HepG2 (cell line): ENCODE results near the gene PRR15L. TPM values are rescaled to one million over a fixed set of nuclear protein-coding genes. Genes with fewer than 3 reads are reported as not detected.

Source experiments
- ATF2 ChIP-seq: sonication (generic); formaldehyde crosslinking; IDR thresholded peaks from 2 replicates; pipeline ENCODE4 v1.4.0; 2020; ENCODE audit warnings: missing genetic modification reagents
- DMTF1 ChIP-seq: sonication (generic); formaldehyde crosslinking; IDR thresholded peaks from 2 replicates; pipeline ENCODE4 v1.4.0; 2020; ENCODE audit warnings: mild to moderate bottlenecking, missing genetic modification reagents
- DPF2 ChIP-seq: sonication (generic); formaldehyde crosslinking; IDR thresholded peaks from 2 replicates; pipeline ENCODE4 v1.4.0; 2020; ENCODE audit warnings: mild to moderate bottlenecking, low read depth, missing genetic modification reagents, borderline replicate concordance
- HNRNPLL ChIP-seq: fragments of 200-400 bp; formaldehyde crosslinking; IDR thresholded peaks from 2 replicates; pipeline ENCODE4 v1.6.1; 2017; ENCODE audit warnings: mild to moderate bottlenecking, low read depth, low read length; ENCODE audit not compliant: poor library complexity, severe bottlenecking
- HOXA9 ChIP-seq: sonication (generic); formaldehyde crosslinking; IDR thresholded peaks from 2 replicates; pipeline ENCODE4 v1.8.1; 2022; ENCODE audit warnings: missing genetic modification reagents, mild to moderate bottlenecking, moderate library complexity, borderline replicate concordance
- MED13 ChIP-seq: sonication (generic); formaldehyde crosslinking; IDR thresholded peaks from 2 replicates; pipeline ENCODE4 v1.5.0; 2020; ENCODE audit warnings: missing genetic modification reagents
- NCOA1 ChIP-seq: sonication (generic); formaldehyde crosslinking; IDR thresholded peaks from 2 replicates; pipeline ENCODE4 v1.9.0; 2021; ENCODE audit warnings: missing genetic modification reagents
- NR2F2 ChIP-seq: IDR thresholded peaks from 2 replicates; pipeline ENCODE4 v1.6.1; 2012; ENCODE audit warnings: low read depth, inconsistent platforms, borderline replicate concordance
- ZEB1 ChIP-seq: IDR thresholded peaks from 2 replicates; pipeline ENCODE4 v1.6.1; 2012; ENCODE audit warnings: mild to moderate bottlenecking, low read depth, inconsistent platforms; ENCODE audit not compliant: insufficient replicate concordance
- ZNF20 ChIP-seq: sonication (generic); formaldehyde crosslinking; IDR thresholded peaks from 2 replicates; pipeline ENCODE4 v1.4.0; 2020; ENCODE audit warnings: mild to moderate bottlenecking, moderate library complexity, missing genetic modification reagents
- ZNF460 ChIP-seq: sonication (generic); formaldehyde crosslinking; IDR thresholded peaks from 2 replicates; pipeline ENCODE4 v1.5.1; 2020; ENCODE audit warnings: missing genetic modification reagents, mild to moderate bottlenecking, borderline replicate concordance
- ZNF496 ChIP-seq: sonication (generic); formaldehyde crosslinking; IDR thresholded peaks from 2 replicates; pipeline ENCODE4 v1.8.1; 2023; ENCODE audit warnings: mild to moderate bottlenecking, moderate library complexity, missing genetic modification reagents; ENCODE audit not compliant: insufficient replicate concordance
- ZNF589 ChIP-seq: sonication (generic); formaldehyde crosslinking; conservative IDR thresholded peaks from 2 replicates; pipeline ENCODE4 v1.8.0; 2022; ENCODE audit warnings: mild to moderate bottlenecking, moderate library complexity, missing genetic modification reagents
- ZNF720 ChIP-seq: sonication (generic); formaldehyde crosslinking; IDR thresholded peaks from 2 replicates; pipeline ENCODE4 v1.4.0; 2020; ENCODE audit warnings: missing genetic modification reagents
- polyA plus RNA-seq, 8 experiments: library from polyadenylated mRNA; depleted of rRNA in 3 of 8; stranded (reverse) in 7 of 8; unstranded in 1 of 8; fragments of >200 nt; fragmentation: Illumina TruSeq in 4 of 8; extraction: Trizol in 4 of 8; gene quantifications; 2 replicates each; pipeline versions ENCODE4 v1.2.1 to v1.2.3, GENCODE V29; 2011 to 2016; ENCODE audit warnings: low read depth in 4 of 8, missing spikeins in 1 of 8, mixed read lengths in 1 of 8; ENCODE audit not compliant: insufficient read depth in 1 of 8
- total RNA-seq, 5 experiments: library from RNA; depleted of rRNA; stranded (reverse); fragments of >200 nt; fragmentation: Illumina TruSeq; extraction: Trizol; gene quantifications; 2 replicates each; pipeline ENCODE4 v1.2.3, GENCODE V29; 2016; ENCODE audit warnings: low read depth in 1 of 5
- TF ChIP-seq, protein P1 (sequence below), 2 experiments: fragments of 450-650 bp in 1 of 2; sonication (generic) in 1 of 2; formaldehyde crosslinking in 1 of 2; IDR thresholded peaks; 2 replicates each; pipeline versions ENCODE4 v1.6.1 to v1.8.0; 2016 to 2022; ENCODE audit warnings: antibody characterized with exemption in 1 of 2, mild to moderate bottlenecking in 1 of 2, missing genetic modification reagents in 1 of 2

Gene PRR15L
- total and polyA plus RNA-seq, 2 of the 13 experiments (the other 11 are each of a cell fraction or from before 2014, with no cell fraction given) = 0.44 to 2.0 TPM

- TF ChIP-seq HOXA9 = no peak
- TF ChIP-seq HNRNPLL = no peak
- no peak; the same call in 1 of the 2 replicates for TF ChIP-seq ZNF460 (CRISPR knock-in tag)
- no peak for TF ChIP-seq ZNF496
- TF ChIP-seq NCOA1 = no peak
- TF ChIP-seq DMTF1 = no peak
- no peak for TF ChIP-seq ZEB1
- TF ChIP-seq ZNF720 (CRISPR knock-in tag) = no peak
- TF ChIP-seq, protein P1, sequence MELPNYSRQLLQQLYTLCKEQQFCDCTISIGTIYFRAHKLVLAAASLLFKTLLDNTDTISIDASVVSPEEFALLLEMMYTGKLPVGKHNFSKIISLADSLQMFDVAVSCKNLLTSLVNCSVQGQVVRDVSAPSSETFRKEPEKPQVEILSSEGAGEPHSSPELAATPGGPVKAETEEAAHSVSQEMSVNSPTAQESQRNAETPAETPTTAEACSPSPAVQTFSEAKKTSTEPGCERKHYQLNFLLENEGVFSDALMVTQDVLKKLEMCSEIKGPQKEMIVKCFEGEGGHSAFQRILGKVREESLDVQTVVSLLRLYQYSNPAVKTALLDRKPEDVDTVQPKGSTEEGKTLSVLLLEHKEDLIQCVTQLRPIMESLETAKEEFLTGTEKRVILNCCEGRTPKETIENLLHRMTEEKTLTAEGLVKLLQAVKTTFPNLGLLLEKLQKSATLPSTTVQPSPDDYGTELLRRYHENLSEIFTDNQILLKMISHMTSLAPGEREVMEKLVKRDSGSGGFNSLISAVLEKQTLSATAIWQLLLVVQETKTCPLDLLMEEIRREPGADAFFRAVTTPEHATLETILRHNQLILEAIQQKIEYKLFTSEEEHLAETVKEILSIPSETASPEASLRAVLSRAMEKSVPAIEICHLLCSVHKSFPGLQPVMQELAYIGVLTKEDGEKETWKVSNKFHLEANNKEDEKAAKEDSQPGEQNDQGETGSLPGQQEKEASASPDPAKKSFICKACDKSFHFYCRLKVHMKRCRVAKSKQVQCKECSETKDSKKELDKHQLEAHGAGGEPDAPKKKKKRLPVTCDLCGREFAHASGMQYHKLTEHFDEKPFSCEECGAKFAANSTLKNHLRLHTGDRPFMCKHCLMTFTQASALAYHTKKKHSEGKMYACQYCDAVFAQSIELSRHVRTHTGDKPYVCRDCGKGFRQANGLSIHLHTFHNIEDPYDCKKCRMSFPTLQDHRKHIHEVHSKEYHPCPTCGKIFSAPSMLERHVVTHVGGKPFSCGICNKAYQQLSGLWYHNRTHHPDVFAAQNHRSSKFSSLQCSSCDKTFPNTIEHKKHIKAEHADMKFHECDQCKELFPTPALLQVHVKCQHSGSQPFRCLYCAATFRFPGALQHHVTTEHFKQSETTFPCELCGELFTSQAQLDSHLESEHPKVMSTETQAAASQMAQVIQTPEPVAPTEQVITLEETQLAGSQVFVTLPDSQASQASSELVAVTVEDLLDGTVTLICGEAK (IDR thresholded peaks at IDR 0.05) = no peak
- TF ChIP-seq, protein P1 (CRISPR knock-in tag; IDR thresholded peaks at IDR 0.05) = no peak
- TF ChIP-seq ATF2 = peak; percentile 48; the same call in 1 of the 2 replicates
- TF ChIP-seq ZNF20 (CRISPR knock-in tag) = no peak
- TF ChIP-seq DPF2 (CRISPR knock-in tag) = 0 out of 2 replicates have a peak, but pooled peaks have one; percentile 46
- no peak for TF ChIP-seq NR2F2
- no peak for TF ChIP-seq MED13 (CRISPR knock-in tag)
- TF ChIP-seq ZNF589 (CRISPR knock-in tag) = no peak
These were observed 692 bp downstream of the PRR15L start (continued) for GRCh38 chr17:47956791-47957590.
